ENCODE results near the gene SEMA7A.

Gene SEMA7A

DNA sequence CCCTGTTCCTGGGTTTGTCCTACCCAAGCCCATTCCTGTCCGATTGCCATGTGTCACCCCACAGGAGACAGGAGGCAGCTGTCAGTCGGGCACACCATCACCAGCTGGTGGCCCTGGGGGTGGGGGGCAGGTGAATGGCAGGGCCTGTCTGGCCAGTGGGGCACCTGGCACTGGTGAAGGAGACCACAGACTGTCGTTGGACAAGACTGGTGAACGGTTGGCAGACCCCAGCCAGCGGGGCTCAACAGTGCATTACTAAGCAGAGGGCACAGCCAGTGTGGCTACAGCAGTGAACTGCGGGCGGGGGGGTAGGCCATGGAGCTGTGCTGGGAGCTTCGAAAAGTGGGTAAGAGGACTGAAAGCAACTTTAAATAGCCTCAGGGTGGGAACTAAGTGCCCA is 2.1 kb downstream of the SEMA7A start:
- TF ChIP-seq, protein P1, sequence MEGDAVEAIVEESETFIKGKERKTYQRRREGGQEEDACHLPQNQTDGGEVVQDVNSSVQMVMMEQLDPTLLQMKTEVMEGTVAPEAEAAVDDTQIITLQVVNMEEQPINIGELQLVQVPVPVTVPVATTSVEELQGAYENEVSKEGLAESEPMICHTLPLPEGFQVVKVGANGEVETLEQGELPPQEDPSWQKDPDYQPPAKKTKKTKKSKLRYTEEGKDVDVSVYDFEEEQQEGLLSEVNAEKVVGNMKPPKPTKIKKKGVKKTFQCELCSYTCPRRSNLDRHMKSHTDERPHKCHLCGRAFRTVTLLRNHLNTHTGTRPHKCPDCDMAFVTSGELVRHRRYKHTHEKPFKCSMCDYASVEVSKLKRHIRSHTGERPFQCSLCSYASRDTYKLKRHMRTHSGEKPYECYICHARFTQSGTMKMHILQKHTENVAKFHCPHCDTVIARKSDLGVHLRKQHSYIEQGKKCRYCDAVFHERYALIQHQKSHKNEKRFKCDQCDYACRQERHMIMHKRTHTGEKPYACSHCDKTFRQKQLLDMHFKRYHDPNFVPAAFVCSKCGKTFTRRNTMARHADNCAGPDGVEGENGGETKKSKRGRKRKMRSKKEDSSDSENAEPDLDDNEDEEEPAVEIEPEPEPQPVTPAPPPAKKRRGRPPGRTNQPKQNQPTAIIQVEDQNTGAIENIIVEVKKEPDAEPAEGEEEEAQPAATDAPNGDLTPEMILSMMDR (IDR thresholded peaks at IDR 0.05; ENCODE audit: low read depth, low read length), result no peak
- DNase-seq (ENCODE audit: extremely low read depth, low read depth), result no peak

DNA sequence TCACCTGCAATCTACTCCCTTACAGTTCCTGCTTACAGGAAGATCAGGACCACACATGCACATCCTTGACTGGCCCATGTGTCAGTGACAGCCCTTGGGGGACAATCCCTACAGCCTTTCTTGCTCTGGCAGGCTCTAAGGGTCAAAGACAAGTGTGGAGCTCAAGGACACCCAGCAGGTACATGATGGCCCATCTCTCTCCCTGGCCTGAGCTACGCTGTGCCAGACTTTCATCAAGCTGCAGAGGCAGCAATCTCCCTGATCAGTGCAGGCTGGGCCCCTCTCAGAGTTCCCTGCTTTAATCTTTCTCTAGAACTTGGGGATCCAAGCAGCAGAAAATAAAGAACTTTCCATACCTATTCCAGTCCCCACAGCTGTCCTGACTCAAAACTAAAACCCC is 2.6 kb downstream of the SEMA7A start:
- no peak for DNase-seq (ENCODE audit: extremely low read depth, low read depth)
- TF ChIP-seq, protein P1 (IDR thresholded peaks at IDR 0.05; ENCODE audit: low read depth, low read length), result no peak

DNA sequence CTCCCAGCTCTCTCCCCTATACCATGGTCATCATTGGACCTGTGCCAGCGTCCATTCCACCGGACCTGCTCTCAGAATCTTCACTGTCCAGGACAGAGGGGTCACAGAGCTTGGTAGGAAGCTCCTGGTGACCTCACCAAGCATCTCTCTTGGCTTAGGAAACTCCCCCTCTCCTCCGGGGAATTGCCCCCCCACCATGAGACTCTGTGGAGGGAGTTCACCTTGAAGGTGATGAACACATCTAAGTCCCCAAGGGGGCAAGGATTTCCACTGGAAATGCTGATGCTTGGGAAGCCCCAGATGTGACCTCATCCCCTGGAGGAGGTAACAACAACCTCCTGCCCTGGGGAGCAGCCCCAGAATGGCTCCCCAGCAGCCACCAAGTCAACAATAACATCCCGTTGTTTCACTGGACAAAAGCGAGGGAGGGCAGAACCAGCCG is 3.2 kb downstream of the SEMA7A start:
- TF ChIP-seq, protein P1 (IDR thresholded peaks at IDR 0.05; ENCODE audit: low read depth, low read length), result no peak
- no peak for DNase-seq (ENCODE audit: extremely low read depth, low read depth)

DNA sequence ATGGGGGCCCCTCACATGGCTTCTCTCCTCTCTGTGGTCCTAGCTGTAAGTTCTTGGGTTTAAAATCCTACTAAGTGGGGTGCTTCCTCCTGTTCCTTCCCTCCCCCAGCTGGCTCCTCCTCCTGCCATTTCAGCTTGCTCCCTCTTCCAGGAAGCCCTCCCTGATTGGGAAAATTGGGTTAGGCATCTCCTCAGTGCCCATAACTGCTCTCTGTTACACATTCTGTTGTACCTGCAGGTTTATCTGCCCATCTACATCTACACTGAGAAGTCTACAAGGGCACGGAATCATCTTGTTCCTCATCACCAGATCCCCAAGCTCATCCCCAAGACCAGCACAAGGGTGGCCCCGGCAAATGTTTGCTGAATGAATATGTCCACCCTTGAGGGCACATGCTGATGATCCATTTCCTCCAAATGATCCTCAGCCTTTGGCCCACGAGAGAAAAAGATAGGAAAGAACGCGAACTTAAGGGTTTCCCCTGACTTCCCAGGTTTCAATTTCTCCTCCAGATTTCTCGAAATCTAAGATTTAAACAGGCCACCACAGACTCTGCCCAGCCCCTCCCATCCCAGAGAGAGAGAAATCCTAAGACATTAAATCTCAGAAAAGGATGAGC is 3.9 kb downstream of the SEMA7A start:
- no peak for DNase-seq (ENCODE audit: extremely low read depth, low read depth)
- TF ChIP-seq, protein P1 (IDR thresholded peaks at IDR 0.05; ENCODE audit: low read depth, low read length), result no peak

DNA sequence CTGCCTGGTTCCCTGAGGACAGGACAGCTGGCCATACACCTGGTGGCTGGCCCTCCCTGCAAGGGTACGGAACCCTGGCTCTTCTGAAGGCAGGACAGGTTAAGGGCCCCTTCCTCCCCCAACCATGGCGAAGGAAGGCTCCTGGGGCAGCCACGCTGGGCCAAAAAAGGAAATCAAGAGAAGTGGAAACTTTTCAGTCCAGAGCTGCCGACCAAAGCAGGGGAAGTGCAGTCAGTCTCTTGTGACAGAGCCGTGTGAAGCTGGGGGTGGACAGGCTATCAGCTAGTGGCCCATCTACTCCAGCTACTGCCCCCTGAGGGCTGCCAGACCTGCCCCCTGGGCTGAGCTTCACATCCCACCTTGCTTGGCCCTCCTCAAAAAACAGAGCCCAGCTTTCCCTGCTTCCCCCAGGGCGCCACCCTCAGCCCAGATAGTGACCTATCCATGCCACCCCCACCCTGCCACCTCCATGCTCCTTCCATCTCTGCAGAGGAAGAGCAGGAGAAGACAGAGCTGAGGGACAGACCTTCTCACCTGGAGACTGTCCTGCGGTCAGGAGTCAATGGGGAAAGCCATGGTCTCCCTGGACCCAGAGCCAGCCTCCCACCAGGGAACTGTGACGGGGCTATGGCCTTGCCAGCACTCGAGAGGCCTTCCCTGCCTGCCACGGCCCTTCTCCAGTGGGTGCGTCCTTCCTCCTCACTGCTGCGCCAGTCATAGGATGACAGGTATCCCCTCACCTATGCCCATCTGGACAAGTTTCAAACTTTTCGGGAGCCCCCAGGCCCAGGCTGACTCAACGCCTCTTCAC is 4.6 kb downstream of the SEMA7A start:
- DNase-seq (ENCODE audit: extremely low read depth, low read depth), result no peak
- TF ChIP-seq, protein P1 (IDR thresholded peaks at IDR 0.05; ENCODE audit: low read depth, low read length), result no peak

DNA sequence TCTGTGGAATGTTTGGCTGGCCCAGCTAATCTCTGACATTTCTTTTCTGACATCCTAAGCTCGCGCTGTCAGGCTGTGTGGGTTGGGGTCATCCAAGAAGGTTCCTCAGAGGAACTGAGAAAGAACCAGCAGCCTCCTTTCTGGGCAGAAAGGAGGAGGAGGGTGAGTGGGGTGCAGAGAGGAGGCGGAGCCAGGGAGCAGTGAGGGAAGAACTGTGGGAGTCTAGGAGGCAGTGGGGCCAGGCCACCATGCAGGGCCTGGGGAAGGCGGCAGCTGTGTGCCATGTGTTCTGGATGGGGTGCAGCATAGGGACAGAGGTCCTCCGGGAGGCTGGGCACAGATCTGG is 5.3 kb downstream of the SEMA7A start:
- TF ChIP-seq, protein P1 (IDR thresholded peaks at IDR 0.05; ENCODE audit: low read depth, low read length), result no peak
- no peak for DNase-seq (ENCODE audit: extremely low read depth, low read depth)
